Measurements from ENCODE around the gene CUL2. TPM values are rescaled to one million over a fixed set of nuclear protein-coding genes. Genes with fewer than 3 reads are reported as not detected.
"Not testable (repeated sequence)": the region's sequence is repeated elsewhere in the genome, so short reads cannot be mapped to it uniquely, and the experiment has no call there.

Gene CUL2
- total RNA-seq, 4 donors from 2014 or later, result 15.0 to 18.7 (median 17.5) TPM

DNA sequence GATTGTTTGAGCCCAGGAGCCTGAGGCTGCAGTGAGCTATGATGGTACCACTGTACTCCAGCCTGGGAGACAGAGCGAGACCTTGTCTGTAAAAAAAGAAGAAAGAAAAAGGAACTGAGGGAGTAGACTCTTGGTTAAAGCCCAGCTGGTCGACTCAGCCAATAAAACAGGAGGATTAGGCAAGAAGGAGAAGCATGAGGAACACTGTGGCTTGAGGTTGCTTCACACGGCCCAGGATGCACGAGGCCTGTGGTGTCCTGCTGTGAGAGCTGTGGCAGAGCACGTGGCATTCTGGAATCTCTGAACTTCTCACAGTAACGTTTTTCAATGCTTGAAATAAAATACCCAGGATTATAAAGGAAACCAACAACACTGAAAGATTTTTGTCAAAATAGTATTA, 93.3 kb downstream of the CUL2 start:
- TF ChIP-seq, protein P1, sequence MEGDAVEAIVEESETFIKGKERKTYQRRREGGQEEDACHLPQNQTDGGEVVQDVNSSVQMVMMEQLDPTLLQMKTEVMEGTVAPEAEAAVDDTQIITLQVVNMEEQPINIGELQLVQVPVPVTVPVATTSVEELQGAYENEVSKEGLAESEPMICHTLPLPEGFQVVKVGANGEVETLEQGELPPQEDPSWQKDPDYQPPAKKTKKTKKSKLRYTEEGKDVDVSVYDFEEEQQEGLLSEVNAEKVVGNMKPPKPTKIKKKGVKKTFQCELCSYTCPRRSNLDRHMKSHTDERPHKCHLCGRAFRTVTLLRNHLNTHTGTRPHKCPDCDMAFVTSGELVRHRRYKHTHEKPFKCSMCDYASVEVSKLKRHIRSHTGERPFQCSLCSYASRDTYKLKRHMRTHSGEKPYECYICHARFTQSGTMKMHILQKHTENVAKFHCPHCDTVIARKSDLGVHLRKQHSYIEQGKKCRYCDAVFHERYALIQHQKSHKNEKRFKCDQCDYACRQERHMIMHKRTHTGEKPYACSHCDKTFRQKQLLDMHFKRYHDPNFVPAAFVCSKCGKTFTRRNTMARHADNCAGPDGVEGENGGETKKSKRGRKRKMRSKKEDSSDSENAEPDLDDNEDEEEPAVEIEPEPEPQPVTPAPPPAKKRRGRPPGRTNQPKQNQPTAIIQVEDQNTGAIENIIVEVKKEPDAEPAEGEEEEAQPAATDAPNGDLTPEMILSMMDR (IDR thresholded peaks at IDR 0.05), result no peak
- TF ChIP-seq POLR2A (IDR thresholded peaks at IDR 0.05), result no peak
- WGBS, 2 donors, result 64 to 72% methylated on average over 6 of the region's 6 CpGs
- DNase-seq (ENCODE audit: low spot score in 2 of 2), result peak in 1 of 2 donors; percentile 55
- no peak overlapping the region for H3K4me3 ChIP-seq (ENCODE audit: low read depth, poor library complexity, severe bottlenecking)
- intact Hi-C loops (cut with DNase I; ENCODE audit: low total_unique reads), result no loop called here

DNA sequence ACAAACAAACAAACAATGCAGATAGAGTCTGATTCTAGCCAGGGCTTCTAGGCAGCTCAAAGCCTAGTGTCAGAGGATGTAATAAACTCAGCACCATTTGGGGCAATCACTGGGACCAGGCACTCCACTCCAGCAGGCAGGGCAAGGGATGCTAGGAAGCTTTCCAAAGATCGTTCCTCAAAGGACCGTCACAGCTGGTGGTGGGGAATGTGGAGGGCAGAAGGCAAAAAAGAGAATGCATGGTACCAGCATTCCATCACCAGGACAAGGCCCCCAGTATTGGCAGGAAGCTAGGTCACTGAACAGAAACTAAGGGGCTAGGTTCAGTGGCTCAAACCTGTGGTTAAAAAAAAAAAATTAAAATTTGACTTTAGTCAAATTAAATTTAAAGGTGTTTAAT, 94.2 kb downstream of the CUL2 start:
- no peak for DNase-seq (ENCODE audit: low spot score in 2 of 2)
- 74 to 79% methylated on average over 2 of the region's 2 CpGs for WGBS, 2 donors
- no peak for TF ChIP-seq POLR2A (IDR thresholded peaks at IDR 0.05)
- TF ChIP-seq, protein P1 (IDR thresholded peaks at IDR 0.05), result no peak
- intact Hi-C loops (cut with DNase I; ENCODE audit: low total_unique reads), result no loop called here
- no peak overlapping the region for H3K4me3 ChIP-seq (ENCODE audit: low read depth, poor library complexity, severe bottlenecking)

DNA sequence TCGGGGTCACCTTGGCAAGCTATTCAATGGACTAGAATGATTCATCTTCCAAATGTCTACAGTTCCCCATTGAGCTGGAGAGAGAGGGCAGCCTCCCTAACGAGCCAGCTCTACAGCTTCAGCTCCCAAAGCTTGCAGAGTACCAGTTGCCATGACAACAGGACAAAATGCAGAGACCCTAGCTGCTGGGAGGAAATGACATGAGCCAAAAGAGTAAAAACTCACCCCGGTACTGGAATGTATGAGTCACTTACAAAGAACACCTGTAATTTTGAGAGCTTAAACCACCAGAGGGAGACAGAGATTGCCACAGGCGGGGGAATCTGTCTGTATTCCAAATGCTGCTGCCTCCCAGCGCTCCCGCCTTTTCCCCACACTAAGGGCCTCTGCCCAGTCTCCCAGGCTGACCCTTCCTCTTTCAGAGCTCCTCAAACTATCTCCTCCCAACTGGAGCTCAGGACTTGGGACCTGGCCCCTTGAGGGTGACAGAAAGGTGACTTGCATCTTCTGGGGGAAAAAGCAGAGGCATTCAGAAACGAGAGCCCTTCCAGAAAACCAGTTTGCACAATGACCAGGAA, 95.5 kb downstream of the CUL2 start:
- no peak for TF ChIP-seq POLR2A (IDR thresholded peaks at IDR 0.05)
- TF ChIP-seq, protein P1 (IDR thresholded peaks at IDR 0.05), result no peak
- H3K4me3 ChIP-seq (ENCODE audit: low read depth, poor library complexity, severe bottlenecking), result no peak overlapping the region
- 20 to 34% methylated on average over 6 to 7 of the region's 7 CpGs for WGBS, 2 donors
- DNase-seq (ENCODE audit: low spot score in 2 of 2), result no peak
- intact Hi-C loops (cut with DNase I; ENCODE audit: low total_unique reads), result no loop called here

- intact Hi-C loops (cut with DNase I; ENCODE audit: low total_unique reads), result no loop called here
- no peak overlapping the region for H3K4me3 ChIP-seq (ENCODE audit: low read depth, poor library complexity, severe bottlenecking)
- WGBS, 2 donors, result 88 to 97% methylated on average over 1 of the region's 1 CpG
- TF ChIP-seq POLR2A (IDR thresholded peaks at IDR 0.05), result no peak
- TF ChIP-seq, protein P1 (IDR thresholded peaks at IDR 0.05), result no peak
- no peak for DNase-seq (ENCODE audit: low spot score in 2 of 2)
These were observed 96.4 kb downstream of the CUL2 start for GRCh38 chr10:34993782-34994181.

- intact Hi-C loops (cut with DNase I; ENCODE audit: low total_unique reads); H3K4me3 ChIP-seq (ENCODE audit: low read depth, poor library complexity, severe bottlenecking): not testable (repeated sequence)
- 80 to 92% methylated on average over 1 of the region's 1 CpG for WGBS, 2 donors
- peak in 1 of 2 donors; percentile 56 for DNase-seq (ENCODE audit: low spot score in 2 of 2)
These were observed 99.0 kb downstream of the CUL2 start for GRCh38 chr10:34991117-34991516.

GRCh38 chr10:34988397-34989067, 101.6 kb downstream of the CUL2 start:
- no peak overlapping the region for H3K4me3 ChIP-seq (ENCODE audit: low read depth, poor library complexity, severe bottlenecking)
- TF ChIP-seq, protein P1 (IDR thresholded peaks at IDR 0.05), result no peak
- TF ChIP-seq POLR2A (IDR thresholded peaks at IDR 0.05), result no peak
- DNase-seq (ENCODE audit: low spot score in 2 of 2), result peak in 1 of 2 donors; percentile 32
- 62 to 72% methylated on average over 8 of the region's 8 CpGs for WGBS, 2 donors
- intact Hi-C loops (cut with DNase I; ENCODE audit: low total_unique reads), result no loop called here
